ENCODE measurements around the gene RNF157.

The RNF157 gene

GRCh38 chr17:76103274-76104139, 136.8 kb downstream of the RNF157 start, which contains the start of gene EXOC7:
TSS of gene EXOC7 (minus strand) at chr17:76103787. CDS start at chr17:76103692, 95 bp downstream.
- Histone ChIP-seq H3K9me2 (replicated peaks; ENCODE audit: control insufficient read depth, low read length) (no peaks in the 10 kb centered on the region), H3K4me2 (ENCODE audit: low read length) (peak within 1 kb of the TSS; percentile 76), H3K4me3 (ENCODE audit: low read length) (peak within 1 kb of the TSS; percentile 73), H4K20me1 (ENCODE audit: control insufficient read depth, insufficient read depth, low read depth, low read length) (no peaks in the 10 kb centered on the region), H3K4me1 (ENCODE audit: control insufficient read depth, low read length) (peaks cover 24% of the 10 kb centered on the region), H3K79me2 (ENCODE audit: control insufficient read depth, low read length) (peaks cover 19% of the 10 kb centered on the region), H3K36me3 (ENCODE audit: control insufficient read depth, low read length) (peaks cover 26% of the 10 kb centered on the region), H3K9me3 (ENCODE audit: control insufficient read depth, insufficient read depth, low read length) (no peaks in the 10 kb centered on the region), H3K27me3 (ENCODE audit: control insufficient read depth, low read length) (no peaks in the 10 kb centered on the region), H3F3A (ENCODE audit: control insufficient read depth, insufficient read depth) (peaks cover 11% of the 10 kb centered on the region), H3K27ac (ENCODE audit: low read depth, low read length) (peak within 1 kb of the TSS; percentile 13; the same call in 1 of the 2 replicates)
- no peak for TF ChIP-seq EZH2phosphoT487 (IDR thresholded peaks at IDR 0.05; ENCODE audit: borderline replicate concordance, low read length)
- TF ChIP-seq CTCF (IDR thresholded peaks at IDR 0.05; ENCODE audit: low read depth, low read length, poor library complexity, severe bottlenecking) = no peak

- Histone ChIP-seq H3K4me2 (ENCODE audit: low read length) (peak overlapping the region; percentile 76), H4K20me1 (ENCODE audit: control insufficient read depth, insufficient read depth, low read depth, low read length) (no peaks in the 10 kb centered on the region), H3K27ac (ENCODE audit: low read depth, low read length) (no peak overlapping the region), H3K27me3 (ENCODE audit: control insufficient read depth, low read length) (no peaks in the 10 kb centered on the region), H3K4me1 (ENCODE audit: control insufficient read depth, low read length) (peaks cover 24% of the 10 kb centered on the region), H3F3A (ENCODE audit: control insufficient read depth, insufficient read depth) (peaks cover 11% of the 10 kb centered on the region), H3K9me2 (replicated peaks; ENCODE audit: control insufficient read depth, low read length) (no peaks in the 10 kb centered on the region), H3K9me3 (ENCODE audit: control insufficient read depth, insufficient read depth, low read length) (no peaks in the 10 kb centered on the region), H3K36me3 (ENCODE audit: control insufficient read depth, low read length) (peaks cover 26% of the 10 kb centered on the region), H3K4me3 (ENCODE audit: low read length) (peak overlapping the region; percentile 73), H3K79me2 (ENCODE audit: control insufficient read depth, low read length) (peaks cover 19% of the 10 kb centered on the region)
- TF ChIP-seq EZH2phosphoT487 (IDR thresholded peaks at IDR 0.05; ENCODE audit: borderline replicate concordance, low read length) (no peak), CTCF (IDR thresholded peaks at IDR 0.05; ENCODE audit: low read depth, low read length, poor library complexity, severe bottlenecking) (no peak)
Observed at GRCh38 chr17:76102944-76103273, 137.4 kb downstream of the RNF157 start.

GRCh38 chr17:76097716-76098295, 142.5 kb downstream of the RNF157 start:
- H3K4me1 ChIP-seq (ENCODE audit: control insufficient read depth, low read length) = peaks cover 3% of the 10 kb centered on the region
- no peak overlapping the region for H3K4me2 ChIP-seq (ENCODE audit: low read length)
- peaks cover 9% of the 10 kb centered on the region for H3K79me2 ChIP-seq (ENCODE audit: control insufficient read depth, low read length)
- peaks cover 60% of the 10 kb centered on the region for H3K36me3 ChIP-seq (ENCODE audit: control insufficient read depth, low read length)
- no peak overlapping the region for H3K27ac ChIP-seq (ENCODE audit: low read depth, low read length)
- no peaks in the 10 kb centered on the region for H3F3A ChIP-seq (ENCODE audit: control insufficient read depth, insufficient read depth)
- H4K20me1 ChIP-seq (ENCODE audit: control insufficient read depth, insufficient read depth, low read depth, low read length) = no peaks in the 10 kb centered on the region
- no peak for TF ChIP-seq EZH2phosphoT487 (IDR thresholded peaks at IDR 0.05; ENCODE audit: borderline replicate concordance, low read length)
- no peak for TF ChIP-seq CTCF (IDR thresholded peaks at IDR 0.05; ENCODE audit: low read depth, low read length, poor library complexity, severe bottlenecking)
- H3K9me2 ChIP-seq (replicated peaks; ENCODE audit: control insufficient read depth, low read length) = no peaks in the 10 kb centered on the region
- H3K9me3 ChIP-seq (ENCODE audit: control insufficient read depth, insufficient read depth, low read length) = no peaks in the 10 kb centered on the region
- H3K27me3 ChIP-seq (ENCODE audit: control insufficient read depth, low read length) = no peaks in the 10 kb centered on the region
- no peak overlapping the region for H3K4me3 ChIP-seq (ENCODE audit: low read length)

Data from DOHH2 (cell line).